GM19324 (cell line): ENCODE data around the gene TKFC.
A peak's percentile ranks its signal among the peaks of the same experiment; 100 is the strongest.

Experiments used
- ATAC-seq: cut with Tn5 transposase; IDR thresholded peaks from one replicate; pipeline ENCODE4 v1.9.1; 2021; ENCODE audit warnings: mild to moderate bottlenecking, moderate library complexity; ENCODE audit not compliant: unreplicated experiment, low FRiP score

Gene TKFC

DNA sequence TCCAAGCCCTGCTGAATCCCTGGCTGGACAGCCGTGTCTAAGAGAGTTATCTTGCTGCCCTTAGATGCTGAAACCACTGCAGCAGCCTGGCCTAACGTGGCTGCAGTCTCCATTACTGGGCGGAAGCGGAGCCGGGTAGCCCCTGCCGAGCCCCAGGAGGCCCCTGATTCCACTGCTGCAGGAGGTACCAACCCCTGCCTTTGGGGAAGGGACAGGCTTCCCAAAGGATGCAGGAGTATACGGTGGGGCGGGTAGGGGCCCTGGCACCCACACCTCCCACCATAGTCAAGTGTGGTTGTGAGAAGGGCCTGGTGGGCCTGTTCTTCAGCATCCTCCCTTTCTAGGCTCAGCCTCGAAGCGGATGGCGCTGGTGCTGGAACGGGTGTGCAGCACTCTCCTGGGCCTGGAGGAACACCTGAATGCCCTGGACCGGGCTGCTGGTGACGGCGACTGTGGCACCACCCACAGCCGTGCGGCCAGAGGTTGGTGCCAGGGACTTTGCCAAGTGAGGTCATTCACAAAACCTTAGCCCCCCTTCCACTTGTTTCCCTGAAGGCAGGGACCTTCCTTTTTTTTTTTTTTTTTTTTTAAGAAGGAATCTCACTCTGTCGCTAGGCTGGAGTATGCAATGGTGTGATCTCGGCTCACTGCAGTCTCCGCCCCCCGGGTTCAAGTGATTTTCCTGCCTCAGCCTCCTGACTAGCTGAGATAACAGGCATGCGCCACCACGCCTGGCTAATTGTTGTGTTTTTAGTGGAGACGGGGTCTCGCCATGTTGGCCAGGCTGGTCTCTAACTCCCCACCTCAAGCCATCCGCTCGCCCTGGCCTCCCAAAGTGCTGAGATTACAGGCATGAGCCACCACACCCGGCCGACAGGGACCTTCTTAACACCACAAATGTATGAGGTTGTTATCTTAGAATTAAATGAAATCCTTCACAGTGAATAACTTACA is 11.0 kb downstream of the TKFC start:
- ATAC-seq = no peak

DNA sequence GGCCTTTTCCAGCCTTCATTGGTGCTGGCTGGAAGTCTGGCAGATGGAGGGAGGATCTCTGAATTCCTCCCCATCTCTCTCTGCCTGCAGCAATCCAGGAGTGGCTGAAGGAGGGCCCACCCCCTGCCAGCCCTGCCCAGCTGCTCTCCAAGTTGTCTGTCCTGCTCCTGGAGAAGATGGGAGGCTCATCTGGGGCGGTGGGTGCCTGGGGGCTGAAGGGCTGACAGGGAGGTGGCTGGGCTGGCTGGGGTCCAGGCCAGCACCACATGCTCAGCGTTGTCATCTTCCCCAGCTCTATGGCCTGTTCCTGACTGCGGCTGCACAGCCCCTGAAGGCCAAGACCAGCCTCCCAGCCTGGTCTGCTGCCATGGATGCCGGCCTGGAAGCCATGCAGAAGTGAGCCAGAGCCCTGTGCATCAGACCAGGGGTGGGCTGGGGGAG is 12.2 kb downstream of the TKFC start:
- ATAC-seq = no peak

DNA sequence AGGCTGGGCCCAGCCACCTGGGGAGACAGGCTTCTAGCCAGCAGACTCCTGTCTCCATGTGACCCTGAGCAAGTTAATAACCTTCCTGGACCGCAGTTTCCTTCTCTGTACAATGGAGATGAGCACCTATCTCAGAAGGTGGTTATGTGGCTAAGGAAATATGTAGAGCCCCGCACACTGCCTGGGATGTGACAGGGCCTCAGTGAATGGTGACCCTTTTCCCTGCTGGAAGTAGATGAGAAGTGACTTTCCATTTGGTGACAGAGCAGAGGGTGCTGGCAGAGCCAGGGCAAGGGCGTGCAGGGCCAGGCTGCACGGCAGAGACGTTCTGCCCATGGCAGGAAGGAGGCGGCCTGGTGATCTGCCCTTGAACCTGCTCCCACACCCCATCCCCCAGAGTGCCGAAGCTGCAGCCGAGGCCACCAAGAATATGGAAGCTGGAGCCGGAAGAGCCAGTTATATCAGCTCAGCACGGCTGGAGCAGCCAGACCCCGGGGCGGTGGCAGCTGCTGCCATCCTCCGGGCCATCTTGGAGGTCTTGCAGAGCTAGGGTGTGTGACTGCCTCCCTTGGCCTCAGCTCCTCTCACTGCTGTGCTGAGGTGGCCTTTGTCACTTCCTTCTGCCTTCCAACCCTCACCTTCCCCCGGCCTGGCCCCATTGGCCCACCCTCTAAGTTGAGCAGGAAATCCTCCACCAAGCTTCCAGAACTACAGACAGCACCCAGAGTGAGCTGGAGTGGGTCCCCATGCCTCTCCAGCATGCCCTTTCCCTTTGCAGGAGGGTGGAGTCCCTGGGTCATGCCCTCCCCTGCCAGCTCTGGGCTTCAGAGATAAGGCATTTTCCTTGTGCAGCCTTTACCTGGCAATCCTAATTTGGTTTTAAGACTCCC is 13.2 kb downstream of the TKFC start:
- no peak for ATAC-seq

DNA sequence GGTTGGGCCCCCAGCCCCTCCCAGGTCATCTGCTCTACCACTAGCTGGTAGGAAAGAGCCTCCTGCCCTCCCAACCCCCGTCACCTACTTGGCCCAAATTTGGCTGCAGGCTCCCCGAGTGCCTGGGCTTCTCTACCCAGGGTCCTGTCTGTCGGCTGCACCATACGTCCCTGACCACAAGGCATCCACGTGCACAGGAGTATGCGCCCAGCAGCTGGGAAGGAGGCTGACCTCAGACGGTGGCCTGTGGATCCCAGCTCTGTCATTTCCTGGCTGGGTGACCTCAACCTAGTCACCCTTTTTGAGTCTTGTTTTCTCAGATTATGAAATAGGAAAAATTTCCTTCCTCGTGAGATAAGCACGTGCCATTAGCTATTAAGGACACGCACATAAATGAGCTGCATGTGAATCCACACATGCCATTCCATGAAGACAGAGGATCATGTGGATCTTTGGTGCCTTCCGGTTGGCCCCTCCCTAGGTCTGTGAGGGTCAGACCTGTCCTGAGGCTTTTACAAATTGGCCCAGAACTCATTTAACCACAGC is 15.0 kb downstream of the TKFC start:
- no peak for ATAC-seq

DNA sequence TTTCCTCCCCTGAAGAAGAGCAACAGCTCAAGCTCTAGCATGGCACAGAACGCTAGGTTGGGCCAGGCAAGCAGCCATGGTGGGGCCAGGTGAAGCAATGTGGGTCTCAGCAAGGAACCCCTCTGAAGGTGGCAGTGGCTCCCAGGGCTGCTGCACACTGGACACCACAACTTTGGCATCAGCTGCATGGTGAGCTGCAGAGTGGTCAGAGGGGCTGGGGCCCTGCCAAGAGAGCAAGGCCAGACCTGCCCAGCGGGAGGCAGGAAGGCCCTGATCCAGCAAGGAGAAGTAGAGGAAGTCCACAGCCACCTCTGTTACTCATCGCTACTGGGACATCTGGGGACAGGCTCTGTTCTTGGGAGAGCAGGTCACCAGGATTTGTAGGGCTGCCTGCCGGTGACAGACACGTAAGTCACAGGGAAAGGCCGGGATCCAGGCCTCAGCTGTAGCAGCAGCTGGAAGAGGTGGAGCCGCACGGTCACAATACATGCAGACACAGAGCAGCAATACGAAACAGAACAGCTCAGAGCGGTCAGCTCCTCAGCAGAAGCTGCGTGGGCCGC is 16.2 kb downstream of the TKFC start:
- ATAC-seq = no peak

DNA sequence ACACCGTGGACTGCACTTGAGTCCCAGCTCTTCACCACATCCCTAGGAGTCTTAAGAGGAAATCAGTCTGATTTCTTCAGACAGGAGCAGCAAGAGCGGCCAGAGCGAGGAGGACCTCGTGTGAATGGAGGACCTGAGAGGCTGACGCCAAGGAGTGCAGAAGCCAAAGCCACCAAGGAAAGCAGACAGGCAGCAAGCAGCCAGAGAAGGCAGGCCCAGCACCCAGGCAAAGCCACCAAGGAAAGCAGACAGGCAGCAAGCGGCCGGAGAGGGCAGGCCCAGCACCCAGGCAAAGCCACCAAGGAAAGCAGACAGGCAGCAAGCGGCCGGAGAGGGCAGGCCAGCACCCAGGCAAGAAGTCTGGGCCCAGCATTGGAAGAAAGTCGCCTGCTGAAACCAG is 16.9 kb downstream of the TKFC start:
- no peak for ATAC-seq

DNA sequence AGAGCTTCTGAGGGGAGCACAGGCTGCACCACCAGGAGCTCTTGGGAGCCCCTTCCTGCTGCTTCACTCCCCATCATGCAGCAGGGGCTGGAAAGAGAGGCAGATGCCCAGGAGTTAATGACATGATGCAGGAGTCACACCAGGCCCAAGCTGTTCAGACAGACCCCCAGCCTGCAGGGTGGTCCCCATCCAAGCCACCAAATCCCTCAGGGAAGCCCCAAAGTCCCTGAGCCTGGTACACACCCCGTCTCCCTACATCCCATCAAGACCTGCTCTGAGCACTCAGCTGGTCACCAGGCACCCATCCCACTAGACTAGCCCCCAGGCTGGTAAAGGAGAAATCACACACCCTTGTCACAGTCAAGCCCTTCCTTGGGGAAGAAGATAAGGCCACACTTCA is 17.3 kb downstream of the TKFC start:
- no peak for ATAC-seq

DNA sequence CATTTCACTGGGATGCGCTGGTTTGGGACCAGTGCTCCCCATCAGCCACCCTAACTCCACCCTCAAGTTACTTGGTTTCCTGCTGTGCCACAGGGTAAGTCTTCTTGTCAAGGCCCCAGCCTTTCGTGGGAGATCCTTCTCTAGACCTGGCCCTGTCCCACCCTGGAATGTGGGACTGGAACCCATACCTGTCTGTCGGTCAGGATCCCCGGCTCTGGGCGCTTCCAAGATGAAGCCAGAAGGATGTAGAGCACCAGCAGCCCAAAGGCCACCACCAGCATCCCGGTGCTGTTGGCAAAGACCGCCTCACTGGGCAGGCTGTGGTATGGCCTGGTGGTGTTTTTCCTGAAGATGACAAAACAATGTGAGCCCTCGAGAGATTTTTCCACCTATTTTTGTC is 17.8 kb downstream of the TKFC start:
- ATAC-seq = no peak

DNA sequence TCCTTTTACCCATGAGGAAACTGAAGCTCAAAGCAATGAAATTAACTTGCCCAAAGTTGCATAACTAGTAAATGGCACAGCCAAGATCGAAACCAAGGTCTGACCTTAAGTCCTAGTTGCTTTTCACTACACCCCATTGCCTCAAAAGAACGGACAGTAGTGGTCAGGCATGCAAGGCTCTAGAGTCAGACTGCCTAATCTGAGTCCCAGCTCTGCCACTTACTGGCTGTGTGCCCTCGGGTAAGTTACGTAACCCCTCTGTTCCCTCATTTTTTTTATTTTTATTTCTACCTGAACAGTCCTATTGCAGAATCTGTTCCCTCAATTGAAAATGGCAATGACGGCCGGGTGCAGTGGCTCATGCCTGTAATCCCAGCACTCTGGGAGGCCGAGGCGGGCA is 19.0 kb downstream of the TKFC start:
- no peak for ATAC-seq

DNA sequence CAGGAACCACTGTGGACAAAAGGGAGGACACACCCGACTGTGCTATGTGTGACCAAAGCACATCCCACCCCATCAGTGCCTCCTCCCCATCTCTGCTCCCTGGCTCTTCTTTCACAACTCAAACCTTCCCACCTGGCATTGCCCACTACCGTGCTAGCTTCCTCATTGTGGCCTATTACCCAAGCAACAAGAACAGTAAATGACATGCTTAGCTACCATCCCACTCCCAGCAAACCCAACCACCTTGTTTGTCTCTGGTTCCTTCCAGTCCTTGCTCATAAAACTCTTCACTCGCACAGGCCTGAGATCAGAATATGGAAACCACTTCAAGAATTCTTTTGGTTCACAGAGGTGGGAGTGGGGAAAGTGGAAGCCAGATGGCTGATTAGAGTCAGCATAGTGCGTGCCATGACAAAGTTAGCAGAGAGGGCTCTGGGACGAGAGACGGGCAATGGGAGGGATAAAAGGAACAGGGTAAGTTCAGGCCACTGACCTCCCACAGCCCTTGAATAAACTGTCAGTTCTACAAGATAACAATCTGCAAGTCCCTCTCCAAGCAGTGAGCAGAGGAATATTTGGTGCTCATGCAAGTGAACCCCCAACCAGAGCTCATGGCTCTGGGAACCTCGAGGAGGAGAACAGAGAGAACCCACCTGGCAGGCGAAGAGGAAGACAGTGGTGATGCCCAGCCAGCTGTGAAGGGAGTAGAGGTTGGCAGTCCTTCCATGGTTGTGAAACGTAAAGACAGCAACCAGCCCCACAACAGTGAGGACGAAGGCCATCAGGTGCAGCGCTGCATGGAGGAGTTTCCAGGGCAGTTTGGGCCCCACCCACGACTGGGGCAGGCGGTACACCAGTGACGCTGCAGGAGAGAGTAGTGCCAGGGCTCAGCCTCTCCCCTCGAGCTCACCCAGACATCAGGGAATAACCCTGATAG is 20.4 kb downstream of the TKFC start:
- ATAC-seq = no peak

DNA sequence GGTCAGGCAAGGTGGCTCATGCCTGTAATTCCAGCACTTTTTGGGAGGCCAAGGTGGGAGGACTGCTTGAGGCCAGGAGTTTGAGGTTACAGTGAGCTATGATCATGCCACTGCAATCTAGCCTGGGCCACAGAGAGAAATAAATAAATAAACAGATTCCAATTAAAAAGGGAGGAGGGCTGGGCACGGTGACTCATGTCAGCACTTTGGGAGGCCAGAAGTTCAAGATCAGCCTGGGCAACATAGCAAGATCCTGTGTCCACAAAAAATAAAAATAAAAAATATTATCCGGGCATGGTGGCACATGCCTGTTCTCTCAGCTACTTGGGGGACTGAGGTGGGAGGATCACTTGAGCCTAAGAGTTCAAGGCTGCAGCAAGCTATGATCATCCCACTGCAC is 21.2 kb downstream of the TKFC start:
- no peak for ATAC-seq

DNA sequence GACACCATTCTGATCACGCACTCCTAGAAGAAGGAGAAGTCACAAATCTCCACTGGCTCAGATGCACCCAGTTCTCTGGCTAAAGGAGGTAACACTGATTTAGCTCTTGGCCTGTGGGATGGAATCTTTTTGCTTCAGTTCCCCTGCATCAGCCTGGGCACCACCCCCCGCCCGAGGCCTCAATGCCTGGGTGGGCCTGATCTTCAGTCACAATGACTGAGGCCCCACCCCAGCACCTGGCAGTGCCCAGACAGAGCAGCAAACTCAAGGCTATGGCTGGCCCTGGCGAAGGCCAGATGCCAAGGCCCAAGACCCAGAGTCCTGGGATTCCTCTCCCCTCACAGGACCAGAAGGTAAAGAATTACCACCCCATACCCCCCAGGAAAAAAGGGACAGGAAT is 23.7 kb downstream of the TKFC start:
- no peak for ATAC-seq

DNA sequence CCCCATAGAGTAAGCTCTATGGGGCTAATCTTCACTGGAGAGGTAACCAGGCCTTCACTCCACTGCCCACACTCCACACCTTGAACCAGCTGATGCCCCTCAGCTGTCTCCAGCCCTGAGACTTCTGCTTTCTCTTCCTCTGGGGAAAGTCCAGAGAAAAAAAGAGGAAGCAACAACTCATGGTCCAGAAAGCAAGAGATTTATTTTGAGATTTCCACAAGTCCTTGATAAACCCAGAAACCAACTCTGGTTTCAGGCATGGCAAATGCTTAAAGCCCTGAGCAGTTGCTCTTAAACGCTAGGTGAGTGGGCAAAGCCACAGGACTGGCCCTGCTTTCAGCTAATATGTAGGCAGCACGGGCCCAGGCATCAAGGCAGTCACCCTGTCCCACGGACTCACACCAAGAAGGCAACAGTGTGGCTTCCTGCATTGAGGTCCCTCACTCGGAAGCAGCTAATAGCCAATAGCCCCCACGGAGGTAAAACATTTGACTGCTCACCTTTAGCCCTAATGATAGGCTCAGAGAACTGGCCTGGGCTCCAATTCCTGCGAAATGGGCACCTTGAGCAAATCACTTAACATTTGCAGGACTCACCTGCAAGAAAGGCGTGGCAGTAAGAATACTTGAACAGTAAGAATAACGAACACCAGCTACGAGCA is 24.3 kb downstream of the TKFC start:
- no peak for ATAC-seq

DNA sequence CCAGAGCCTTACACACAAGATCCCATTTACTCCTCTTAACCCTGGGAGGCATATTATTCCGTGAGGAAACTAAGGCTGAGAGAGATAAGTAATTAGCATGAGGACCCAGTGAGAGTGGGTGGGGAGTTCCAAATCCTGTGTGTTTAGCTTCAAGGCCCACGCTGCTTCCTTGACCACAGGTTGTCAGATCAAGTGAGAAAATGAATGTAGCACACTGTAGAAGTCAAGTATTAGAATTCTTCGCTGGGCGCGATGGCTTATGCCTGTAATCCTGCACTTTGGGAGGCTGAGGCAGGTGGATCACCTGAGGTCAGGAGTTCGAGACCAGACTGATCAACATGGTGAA is 24.8 kb downstream of the TKFC start:
- no peak for ATAC-seq

DNA sequence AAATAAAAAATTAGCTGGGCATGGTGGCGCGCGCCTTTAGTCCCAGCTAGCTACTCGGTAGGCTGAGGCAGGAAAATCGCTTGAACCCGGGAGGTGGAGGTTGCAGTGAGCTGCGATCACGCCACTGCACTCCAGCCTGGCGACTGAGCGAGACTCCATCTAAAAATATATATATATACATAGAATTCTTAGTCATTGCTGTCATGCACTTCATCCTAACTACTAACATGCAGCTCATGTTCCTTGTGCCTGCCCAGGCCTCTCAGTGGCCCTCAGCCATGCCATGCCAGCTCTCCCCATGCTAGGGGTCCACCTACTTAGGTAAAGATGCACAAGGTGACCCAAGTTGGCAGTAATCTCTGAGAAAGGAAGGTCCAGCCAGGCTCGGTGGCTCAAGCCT is 25.5 kb downstream of the TKFC start:
- no peak for ATAC-seq

DNA sequence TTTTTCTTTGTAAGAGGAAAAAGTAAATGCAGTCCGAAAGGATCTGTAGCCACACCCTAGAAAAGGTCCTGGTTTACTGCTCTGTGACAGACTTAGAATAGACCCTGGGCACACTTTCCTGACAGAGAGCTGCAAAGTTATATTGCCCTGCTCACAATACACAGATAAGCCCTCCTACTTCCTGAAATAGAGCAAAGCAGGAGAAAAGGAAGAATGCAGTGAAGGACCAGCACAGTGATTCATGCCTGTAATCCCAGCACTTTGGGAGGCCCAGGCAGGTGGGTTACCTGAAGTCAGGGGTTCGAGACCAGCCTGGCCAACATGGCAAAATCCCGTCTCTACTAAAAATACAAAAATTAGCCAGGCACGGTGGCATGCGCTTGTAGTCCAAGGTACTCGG is 26.5 kb downstream of the TKFC start:
- ATAC-seq = no peak

DNA sequence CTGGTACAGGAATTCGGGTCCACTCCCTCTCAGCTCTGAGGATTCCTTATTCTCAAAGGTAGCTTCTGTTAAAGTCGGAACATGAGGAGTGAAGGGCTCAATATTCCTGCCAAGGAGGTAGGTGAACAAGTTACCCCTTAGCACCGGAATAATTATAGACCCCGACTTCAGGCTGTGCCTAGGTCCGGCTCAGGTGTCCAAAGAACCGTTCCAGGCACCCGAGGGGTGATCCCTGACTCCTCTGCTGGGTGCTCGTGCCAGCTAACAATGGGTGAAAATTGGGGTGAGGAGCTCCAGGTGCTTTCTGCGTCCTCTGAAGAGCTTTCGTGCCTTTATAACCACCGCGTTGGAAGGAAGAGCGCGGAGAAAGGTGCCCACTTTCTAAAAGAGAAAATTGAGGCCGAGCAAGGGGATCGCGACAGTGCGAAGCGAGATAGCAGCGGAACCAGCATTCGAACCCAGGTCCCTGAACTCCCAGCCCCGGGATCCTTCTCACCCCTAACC is 28.3 kb downstream of the TKFC start:
- ATAC-seq = no peak

DNA sequence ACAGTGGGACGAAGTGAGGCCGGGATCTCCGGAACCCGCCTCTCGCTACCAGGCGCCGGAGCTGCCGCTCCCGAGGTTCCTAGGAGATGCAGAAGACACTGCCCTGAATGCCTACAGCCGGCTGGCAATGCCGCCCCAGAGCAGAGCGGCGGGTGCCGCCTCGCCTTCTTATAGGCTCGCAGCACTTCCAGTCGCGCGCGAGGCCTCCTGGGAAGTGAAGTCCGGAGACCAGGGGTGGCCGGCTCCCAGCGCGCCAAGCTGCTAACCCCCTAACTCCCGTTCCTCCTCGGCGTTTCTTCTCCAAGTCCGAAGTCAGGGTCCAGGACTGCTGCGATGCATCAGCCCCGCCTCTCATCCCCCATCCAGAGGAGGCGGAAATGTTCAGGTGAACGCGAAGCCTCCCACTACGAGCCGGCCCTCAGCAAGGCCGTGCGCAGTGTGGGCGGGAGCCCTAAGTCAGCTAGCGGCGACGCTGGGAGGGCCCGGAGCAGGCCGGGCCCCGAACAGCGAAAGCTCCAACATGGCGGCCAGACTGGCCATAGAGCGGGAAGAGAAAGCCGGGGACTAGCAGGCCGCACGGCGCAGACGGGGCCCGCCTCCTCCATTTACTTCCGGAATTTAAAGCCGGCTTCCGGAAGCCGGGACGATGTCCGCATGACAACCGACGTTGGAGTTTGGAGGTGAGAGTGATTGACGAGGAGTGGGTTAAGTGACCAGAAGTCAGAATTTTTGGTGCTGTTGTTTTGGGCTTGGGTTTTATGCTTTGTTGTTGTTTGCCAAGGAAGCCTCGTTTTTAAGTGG is 28.9 kb downstream of the TKFC start, which contains the start of the genes CYB561A3 and TMEM138:
CYB561A3 (minus strand) TSS at position 142 of the 801 bp plus-strand sequence. CDS start 5,169 bp downstream, outside the sequence.
TMEM138 (plus strand) TSS at position 634 of the 801 bp plus-strand sequence. CDS start 2,017 bp downstream, outside the sequence.
- peak; percentile 94 for ATAC-seq
